IMR-90 (cell line): ENCODE results near the gene HBEGF. TPM values are rescaled to one million over a fixed set of nuclear protein-coding genes. Genes with fewer than 3 reads are reported as not detected.

Source experiments
- ATAC-seq: fragments of 200-7000 bp; cut with Tn5 transposase; 2 replicates; pipeline ENCODE4 v1.9.1; 2020; ENCODE audit warnings: low read depth, mild to moderate bottlenecking, moderate library complexity
- BruUV-seq: library from RNA; stranded (reverse); fragments of 400-500 nt; replicated peaks from 2 replicates; lab custom pipeline; 2021; lab: Mats Ljungman, UMichigan
- CTCF ChIA-PET: fragments of 300-600 bp; formaldehyde crosslinking; extraction: SDS; loops from one replicate; lab custom pipeline; 2021; ENCODE audit warnings: antibody characterized with exemption; lab: Yijun Ruan, JAX
- POLR2A ChIA-PET: fragments of 300-600 bp; sonication (Branson Sonifier 250); formaldehyde crosslinking; loops from one replicate; lab custom pipeline; 2022; ENCODE audit warnings: antibody characterized with exemption; ENCODE audit not compliant: unreplicated experiment; lab: Charles Lee
- DNase-seq: peaks from one replicate; pipeline ENCODE4 v3.0.0; 2013
- H2AFZ ChIP-seq: replicated peaks from 2 replicates; pipeline ENCODE3; 2013; ENCODE audit warnings: low read length, mild to moderate bottlenecking; ENCODE audit not compliant: poor library complexity
- H2AK5ac ChIP-seq: 2 replicates; pipeline ENCODE4 v1.6.1; 2013; ENCODE audit warnings: low read depth, low read length, inconsistent platforms
- H2AK9ac ChIP-seq: replicated peaks from 2 replicates; pipeline ENCODE3; 2013; ENCODE audit warnings: mild to moderate bottlenecking, low read depth, low read length, moderate library complexity; ENCODE audit not compliant: poor library complexity
- H2BK120ac ChIP-seq: 2 replicates; pipeline ENCODE4 v1.6.1; 2013; ENCODE audit warnings: low read depth, low read length, inconsistent platforms
- H2BK15ac ChIP-seq: 3 replicates; pipeline ENCODE4 v1.6.1; 2013; ENCODE audit warnings: low read depth, low read length, inconsistent platforms
- H2BK20ac ChIP-seq: 2 replicates; pipeline ENCODE4 v1.6.1; 2013; ENCODE audit warnings: low read depth, mild to moderate bottlenecking, inconsistent platforms, low read length, moderate library complexity
- H2BK5ac ChIP-seq: 2 replicates; pipeline ENCODE4 v1.6.1; 2013; ENCODE audit warnings: mild to moderate bottlenecking, low read depth, low read length, inconsistent platforms; ENCODE audit not compliant: poor library complexity, severe bottlenecking
- H3K14ac ChIP-seq: replicated peaks from 2 replicates; pipeline ENCODE4 v1.6.1; 2013; ENCODE audit warnings: low read depth, low read length, inconsistent platforms
- H3K18ac ChIP-seq: 2 replicates; pipeline ENCODE4 v1.6.1; 2013; ENCODE audit warnings: low read depth, low read length, control low read depth
- H3K23ac ChIP-seq: 2 replicates; pipeline ENCODE4 v1.6.1; 2013; ENCODE audit warnings: low read depth, low read length, inconsistent platforms
- H3K27ac ChIP-seq: 2 replicates; pipeline ENCODE4 v1.5.1; 2013; ENCODE audit warnings: mild to moderate bottlenecking, control low read depth, low read length; ENCODE audit not compliant: insufficient read depth
- H3K27me3 ChIP-seq: 2 replicates; pipeline ENCODE4 v1.6.1; 2013; ENCODE audit warnings: low read length; ENCODE audit not compliant: control insufficient read depth, insufficient read depth
- H3K36me3 ChIP-seq: 2 replicates; pipeline ENCODE4 v1.6.1; 2013; ENCODE audit warnings: low read length, mixed read lengths; ENCODE audit not compliant: control insufficient read depth, insufficient read depth
- H3K4ac ChIP-seq: 2 replicates; pipeline ENCODE4 v1.6.1; 2013; ENCODE audit warnings: low read depth, low read length, inconsistent platforms
- H3K4me1 ChIP-seq: 2 replicates; pipeline ENCODE4 v1.6.1; 2013; ENCODE audit warnings: low read length, mixed read lengths; ENCODE audit not compliant: control insufficient read depth, insufficient read depth
- H3K4me2 ChIP-seq: 2 replicates; pipeline ENCODE4 v1.6.1; 2013; ENCODE audit warnings: low read depth, mild to moderate bottlenecking, control low read depth, low read length, moderate library complexity
- H3K4me3 ChIP-seq: 2 replicates; pipeline ENCODE4 v1.5.1; 2013; ENCODE audit warnings: low read depth, mild to moderate bottlenecking, control low read depth, low read length, moderate library complexity; ENCODE audit not compliant: insufficient read depth
- H3K56ac ChIP-seq: 2 replicates; pipeline ENCODE4 v1.6.1; 2013; ENCODE audit warnings: low read length, inconsistent platforms; ENCODE audit not compliant: insufficient read depth; ENCODE audit errors: extremely low read depth
- H3K79me1 ChIP-seq, 2 experiments: 2 replicates each; pipeline ENCODE4 v1.6.1; 2013; ENCODE audit warnings: low read length in 2 of 2, inconsistent platforms in 1 of 2, low read depth in 1 of 2
- H3K9ac ChIP-seq: 2 replicates; pipeline ENCODE4 v1.6.1; 2013; ENCODE audit warnings: low read depth, low read length, control low read depth
- H3K9me1 ChIP-seq: 2 replicates; pipeline ENCODE4 v1.6.1; 2013; ENCODE audit warnings: low read length, inconsistent platforms; ENCODE audit not compliant: insufficient read depth
- H3K9me3 ChIP-seq: 2 replicates; pipeline ENCODE4 v1.6.1; 2013; ENCODE audit warnings: low read length; ENCODE audit not compliant: control insufficient read depth, insufficient read depth
- H4K20me1 ChIP-seq: 2 replicates; pipeline ENCODE4 v1.6.1; 2013; ENCODE audit warnings: low read length, inconsistent platforms; ENCODE audit not compliant: insufficient read depth
- H4K5ac ChIP-seq: 2 replicates; pipeline ENCODE4 v1.6.1; 2013; ENCODE audit warnings: mild to moderate bottlenecking, low read depth, low read length, control low read depth
- H4K8ac ChIP-seq, 2 experiments: 2 replicates each; pipeline ENCODE4 v1.6.1; 2013; ENCODE audit warnings: low read depth in 2 of 2, low read length in 2 of 2, control low read depth in 1 of 2, inconsistent platforms in 1 of 2
- H4K91ac ChIP-seq: 2 replicates; pipeline ENCODE4 v1.6.1; 2013; ENCODE audit warnings: low read depth, low read length, inconsistent platforms; ENCODE audit not compliant: insufficient read depth
- BHLHE40 ChIP-seq: fragments of 150-350 bp; IDR thresholded peaks from 2 replicates; pipeline ENCODE4 v1.6.1; 2016; ENCODE audit warnings: mild to moderate bottlenecking, low read depth, low read length
- CEBPB ChIP-seq: IDR thresholded peaks from 2 replicates; pipeline ENCODE4 v1.6.1; 2012; ENCODE audit warnings: low read depth, low read length, improper control_type of control experiment
- CHD1 ChIP-seq: IDR thresholded peaks from 2 replicates; pipeline ENCODE4 v1.6.1; 2012; ENCODE audit warnings: low read depth, low read length, improper control_type of control experiment
- CTCF ChIP-seq: conservative IDR thresholded peaks from 2 replicates; pipeline ENCODE4 v1.5.1; 2012; ENCODE audit warnings: mild to moderate bottlenecking, low read depth, low read length, improper control_type of control experiment
- FOS ChIP-seq: fragments of 150-350 bp; IDR thresholded peaks from 2 replicates; pipeline ENCODE4 v1.6.1; 2016; ENCODE audit warnings: low read depth, low read length
- MAFK ChIP-seq: IDR thresholded peaks from 2 replicates; pipeline ENCODE4 v1.6.1; 2012; ENCODE audit warnings: low read depth, low read length, improper control_type of control experiment
- MAZ ChIP-seq: IDR thresholded peaks from 2 replicates; pipeline ENCODE4 v1.6.1; 2012; ENCODE audit warnings: low read depth, mild to moderate bottlenecking, low read length, improper control_type of control experiment, moderate library complexity, borderline replicate concordance
- MXI1 ChIP-seq: IDR thresholded peaks from 2 replicates; pipeline ENCODE4 v1.6.1; 2012; ENCODE audit warnings: low read depth, mild to moderate bottlenecking, low read length, moderate library complexity, borderline replicate concordance
- NFE2L2 ChIP-seq: fragments of 150-350 bp; IDR thresholded peaks from 2 replicates; pipeline ENCODE4 v1.6.1; 2016; ENCODE audit warnings: low read depth, mild to moderate bottlenecking, low read length
- POLR2A ChIP-seq: IDR thresholded peaks from 2 replicates; pipeline ENCODE4 v1.6.1; 2012; ENCODE audit warnings: mild to moderate bottlenecking, low read depth, low read length
- RAD21 ChIP-seq: IDR thresholded peaks from 2 replicates; pipeline ENCODE4 v1.6.1; 2012; ENCODE audit warnings: low read length, improper control_type of control experiment
- RCOR1 ChIP-seq: IDR thresholded peaks from 2 replicates; pipeline ENCODE4 v1.6.1; 2012; ENCODE audit warnings: mild to moderate bottlenecking, low read length, improper control_type of control experiment; ENCODE audit not compliant: insufficient replicate concordance
- RFX5 ChIP-seq: IDR thresholded peaks from 2 replicates; pipeline ENCODE4 v1.8.0; 2012; ENCODE audit warnings: low read depth, mild to moderate bottlenecking, low read length, moderate library complexity
- SMC3 ChIP-seq: fragments of 150-350 bp; IDR thresholded peaks from 2 replicates; pipeline ENCODE4 v1.6.1; 2016; ENCODE audit warnings: low read depth, mild to moderate bottlenecking, antibody characterized with exemption, low read length, moderate library complexity
- USF2 ChIP-seq: fragments of 150-350 bp; IDR thresholded peaks from 2 replicates; pipeline ENCODE4 v1.6.1; 2017; ENCODE audit warnings: mild to moderate bottlenecking, antibody characterized with exemption, low read length, low read depth
- whole genome bisulfite sequencing, 2 experiments: methylation state at CpG; one replicate each; pipeline versions ENCODE4 v1.1.5 to v1.1.7; 2013; ENCODE audit warnings: missing lambda C conversion rate in 2 of 2; ENCODE audit not compliant: insufficient read length in 1 of 2; ENCODE audit errors: extremely low coverage in 2 of 2; 5-methylcytosine and 5-hydroxymethylcytosine counted together
- dilution Hi-C: fragments of 300-500 bp; cut with HindIII; formaldehyde crosslinking; loops from one replicate; pipeline ENCODE4 v1.14.3; 2018; ENCODE audit warnings: low sequenced_read_pairs; ENCODE audit not compliant: unreplicated experiment
- in situ Hi-C: fragments of 300-500 bp; cut with MboI; formaldehyde crosslinking; loops from 3 replicates; pipeline ENCODE4 v1.14.3; 2019; ENCODE audit warnings: low sequenced_read_pairs, inconsistent platforms, mixed read lengths
- intact Hi-C: fragments of 100-400 bp; cut with micrococcal nuclease; formaldehyde crosslinking; loops from 2 replicates; pipeline ENCODE4 v1.10.0; 2022
- polyA plus RNA-seq, 3 experiments: library from polyadenylated mRNA; depleted of rRNA; stranded (reverse); fragments of >200 nt; gene quantifications; 2 replicates each; pipeline ENCODE4 v1.2.3, GENCODE V29; 2012; ENCODE audit warnings: low replicate concordance in 1 of 3
- total RNA-seq: library from RNA; depleted of rRNA; stranded (reverse); fragments of >200 nt; gene quantifications from 2 replicates; pipeline ENCODE4 v1.2.3, GENCODE V29; 2012
- TF ChIP-seq, protein P1 (sequence below): fragments of 150-350 bp; IDR thresholded peaks from 2 replicates; pipeline ENCODE4 v1.6.1; 2016; ENCODE audit warnings: low read depth, mild to moderate bottlenecking, low read length, moderate library complexity, borderline replicate concordance

HBEGF gene
- total and polyA plus RNA-seq, 2 of the 4 experiments (the other 2 are of a cell fraction), result 18.8 to 36.1 TPM

DNA sequence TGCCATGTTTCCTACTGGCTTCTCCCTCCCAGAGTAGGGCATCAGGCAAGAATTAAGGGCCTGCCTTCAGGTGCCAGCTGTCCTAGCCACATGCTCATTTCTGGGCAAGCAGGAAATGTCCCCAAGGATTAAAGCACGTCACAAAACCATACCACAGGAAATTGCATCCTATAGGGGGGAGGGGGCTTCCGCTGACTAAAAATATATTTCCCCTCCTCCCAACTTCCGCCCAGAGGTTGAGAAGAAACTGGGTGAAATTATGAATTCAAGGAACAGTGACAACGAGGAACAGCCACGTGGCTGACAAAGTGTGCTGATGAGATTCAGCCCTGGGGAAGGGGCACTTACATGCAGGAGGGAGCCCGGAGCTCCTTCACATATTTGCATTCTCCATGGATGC is 4.1 kb downstream of the HBEGF start:
- no peak overlapping the region for H3K4ac ChIP-seq
- no peak overlapping the region for H3K23ac ChIP-seq
- no peak overlapping the region for H3K14ac ChIP-seq
- H3K79me1 ChIP-seq, result peaks cover 33 to 74% of the 10 kb centered on the region in 2 experiments
- no peak overlapping the region for H4K91ac ChIP-seq
- H4K5ac ChIP-seq, result no peak overlapping the region
- peaks cover 6% of the 10 kb centered on the region; the same call in 1 of the 2 replicates for H3K36me3 ChIP-seq
- H3K4me3 ChIP-seq, result no peak overlapping the region
- H3K4me2 ChIP-seq, result no peak overlapping the region
- BruUV-seq, result no TSS peak
- CTCF ChIA-PET, result no interaction called here
- no peak overlapping the region for H4K8ac ChIP-seq
- peaks cover 9% of the 10 kb centered on the region; the same call in 1 of the 2 replicates for H4K20me1 ChIP-seq
- H3K56ac ChIP-seq, result no peak overlapping the region
- TF ChIP-seq, protein P1, sequence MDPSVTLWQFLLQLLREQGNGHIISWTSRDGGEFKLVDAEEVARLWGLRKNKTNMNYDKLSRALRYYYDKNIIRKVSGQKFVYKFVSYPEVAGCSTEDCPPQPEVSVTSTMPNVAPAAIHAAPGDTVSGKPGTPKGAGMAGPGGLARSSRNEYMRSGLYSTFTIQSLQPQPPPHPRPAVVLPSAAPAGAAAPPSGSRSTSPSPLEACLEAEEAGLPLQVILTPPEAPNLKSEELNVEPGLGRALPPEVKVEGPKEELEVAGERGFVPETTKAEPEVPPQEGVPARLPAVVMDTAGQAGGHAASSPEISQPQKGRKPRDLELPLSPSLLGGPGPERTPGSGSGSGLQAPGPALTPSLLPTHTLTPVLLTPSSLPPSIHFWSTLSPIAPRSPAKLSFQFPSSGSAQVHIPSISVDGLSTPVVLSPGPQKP, result no peak
- TF ChIP-seq RFX5 (no peak), MAFK (no peak), SMC3 (no peak), NFE2L2 (no peak), USF2 (no peak), FOS (no peak), MAZ (no peak), RCOR1 (no peak), MXI1 (no peak), POLR2A (no peak; the same call in 1 of the 2 replicates), BHLHE40 (no peak), CHD1 (no peak), CTCF (no peak), CEBPB (no peak), RAD21 (no peak)
- ATAC-seq (no peak), DNase-seq (no peak)
- H2AK5ac ChIP-seq, result no peak overlapping the region
- H2AK9ac ChIP-seq, result no peak overlapping the region
- H2BK120ac ChIP-seq, result no peak overlapping the region
- no peak overlapping the region for H2AFZ ChIP-seq
- in situ Hi-C loops, result no loop called here
- no peak overlapping the region for H2BK20ac ChIP-seq
- intact Hi-C loops, result no loop called here
- dilution Hi-C loops, result no loop called here
- peaks cover 15% of the 10 kb centered on the region for H3K4me1 ChIP-seq
- no peak overlapping the region for H2BK15ac ChIP-seq
- POLR2A ChIA-PET, result no interaction called here
- H3K9me1 ChIP-seq, result peaks cover 17% of the 10 kb centered on the region
- no CpG with 5 or more reads among the region's 6 CpGs for WGBS, 2 experiments
- no peak overlapping the region for H3K18ac ChIP-seq
- no peak overlapping the region for H3K27ac ChIP-seq
- H3K9me3 ChIP-seq, result no peaks in the 10 kb centered on the region
- H2BK5ac ChIP-seq, result no peak overlapping the region
- H3K27me3 ChIP-seq, result no peaks in the 10 kb centered on the region
- no peak overlapping the region for H3K9ac ChIP-seq
